Measurements from ENCODE around the gene SWAP70.

Gene SWAP70

DNA sequence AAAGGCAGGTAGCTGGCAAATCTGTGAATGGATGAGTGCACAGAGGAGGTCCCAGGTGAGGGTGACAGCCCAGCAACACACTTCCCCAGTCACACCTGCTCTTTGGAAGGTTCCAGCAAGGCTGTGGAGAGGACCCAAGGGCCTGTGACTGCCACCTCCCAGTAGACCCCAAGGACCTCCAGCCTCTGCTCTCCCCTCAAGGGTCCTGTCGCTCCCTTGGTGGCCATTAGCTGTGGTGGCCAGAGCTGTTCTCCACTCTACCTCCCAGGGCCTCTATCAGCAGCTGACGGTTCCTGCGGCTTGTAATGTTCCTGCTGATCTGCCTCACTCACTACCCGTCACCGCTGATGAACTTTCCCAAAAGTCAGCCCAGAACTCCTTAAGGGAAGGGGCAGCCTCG, 93.0 kb downstream of the SWAP70 start:
- peaks cover 0 to 5% (median 4%) of the 10 kb centered on the region in 3 donors for H3K36me3 ChIP-seq
- no peaks in the 10 kb centered on the region for H3K27me3 ChIP-seq
- H3K27ac ChIP-seq: no peak overlapping the region
- TF ChIP-seq, protein P1, sequence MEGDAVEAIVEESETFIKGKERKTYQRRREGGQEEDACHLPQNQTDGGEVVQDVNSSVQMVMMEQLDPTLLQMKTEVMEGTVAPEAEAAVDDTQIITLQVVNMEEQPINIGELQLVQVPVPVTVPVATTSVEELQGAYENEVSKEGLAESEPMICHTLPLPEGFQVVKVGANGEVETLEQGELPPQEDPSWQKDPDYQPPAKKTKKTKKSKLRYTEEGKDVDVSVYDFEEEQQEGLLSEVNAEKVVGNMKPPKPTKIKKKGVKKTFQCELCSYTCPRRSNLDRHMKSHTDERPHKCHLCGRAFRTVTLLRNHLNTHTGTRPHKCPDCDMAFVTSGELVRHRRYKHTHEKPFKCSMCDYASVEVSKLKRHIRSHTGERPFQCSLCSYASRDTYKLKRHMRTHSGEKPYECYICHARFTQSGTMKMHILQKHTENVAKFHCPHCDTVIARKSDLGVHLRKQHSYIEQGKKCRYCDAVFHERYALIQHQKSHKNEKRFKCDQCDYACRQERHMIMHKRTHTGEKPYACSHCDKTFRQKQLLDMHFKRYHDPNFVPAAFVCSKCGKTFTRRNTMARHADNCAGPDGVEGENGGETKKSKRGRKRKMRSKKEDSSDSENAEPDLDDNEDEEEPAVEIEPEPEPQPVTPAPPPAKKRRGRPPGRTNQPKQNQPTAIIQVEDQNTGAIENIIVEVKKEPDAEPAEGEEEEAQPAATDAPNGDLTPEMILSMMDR (IDR thresholded peaks at IDR 0.05): no peak
- peaks cover 7 to 60% (median 29%) of the 10 kb centered on the region in 4 donors for H3K4me1 ChIP-seq
- H3K4me3 ChIP-seq: no peak overlapping the region
- no peak for DNase-seq
- no peaks in the 10 kb centered on the region for H3K9me3 ChIP-seq
- intact Hi-C loops (cut with DNase I; ENCODE audit: low total_unique reads): loop anchor here (5.0 kb wide), 3 partner anchors 215 to 565 kb away; partner anchors contain the start of gene ADM

- intact Hi-C loops (cut with DNase I; ENCODE audit: low total_unique reads): loop anchor here (5.0 kb wide), 3 partner anchors 214 to 564 kb away; partner anchors contain the start of gene ADM
- DNase-seq: peak; percentile 87 to 93
- H3K27me3 ChIP-seq: no peaks in the 10 kb centered on the region
- H3K27ac ChIP-seq: peak overlapping the region; percentile 93 to 99
- H3K36me3 ChIP-seq: no peaks in the 10 kb centered on the region
- H3K4me3 ChIP-seq: peak overlapping the region; percentile 57 to 91
- peaks cover 7 to 60% (median 29%) of the 10 kb centered on the region in 4 donors for H3K4me1 ChIP-seq
- TF ChIP-seq, protein P1 (IDR thresholded peaks at IDR 0.05): peak; percentile 82 to 98
- no peaks in the 10 kb centered on the region for H3K9me3 ChIP-seq
Observed at GRCh38 chr11:9757809-9758636, 94.1 kb downstream of the SWAP70 start.

- H3K9me3 ChIP-seq: no peaks in the 10 kb centered on the region
- peak; percentile 83 to 93 for DNase-seq
- H3K4me3 ChIP-seq: peak overlapping the region; percentile 57 to 91
- peak overlapping the region; percentile 93 to 99 for H3K27ac ChIP-seq
- H3K4me1 ChIP-seq: peaks cover 7 to 59% (median 30%) of the 10 kb centered on the region in 4 donors
- intact Hi-C loops (cut with DNase I; ENCODE audit: low total_unique reads): loop anchor here (5.0 kb wide), 3 partner anchors 213 to 563 kb away; partner anchors contain the start of gene ADM
- H3K36me3 ChIP-seq: no peaks in the 10 kb centered on the region
- no peaks in the 10 kb centered on the region for H3K27me3 ChIP-seq
- TF ChIP-seq, protein P1 (IDR thresholded peaks at IDR 0.05): no peak
Observed at GRCh38 chr11:9758637-9759518, 95.0 kb downstream of the SWAP70 start.

- H3K4me3 ChIP-seq: peak overlapping the region; percentile 57 to 91
- intact Hi-C loops (cut with DNase I; ENCODE audit: low total_unique reads): loop anchor here (5.0 kb wide), 3 partner anchors 213 to 563 kb away; partner anchors contain the start of gene ADM
- DNase-seq: peak; percentile 98 to 99
Observed at GRCh38 chr11:9759519-9760192, 95.8 kb downstream of the SWAP70 start.

More at GRCh38 chr11:9759519-9760192, 95.8 kb downstream of the SWAP70 start:
- H3K27ac ChIP-seq: peak overlapping the region; percentile 93 to 99
- H3K9me3 ChIP-seq: no peaks in the 10 kb centered on the region
- TF ChIP-seq, protein P1 (IDR thresholded peaks at IDR 0.05): no peak
- H3K4me1 ChIP-seq: peaks cover 7 to 58% (median 36%) of the 10 kb centered on the region in 4 donors
- H3K27me3 ChIP-seq: no peaks in the 10 kb centered on the region
- no peaks in the 10 kb centered on the region for H3K36me3 ChIP-seq

All from tibial artery (tissue), 4 donors.